ENCODE data around the gene P4HB.

The P4HB gene

GRCh38 chr17:81898029-81898866 lies 37.9 kb upstream of the P4HB start:
- DNase-seq (ENCODE audit: low read depth): no peak

DNA sequence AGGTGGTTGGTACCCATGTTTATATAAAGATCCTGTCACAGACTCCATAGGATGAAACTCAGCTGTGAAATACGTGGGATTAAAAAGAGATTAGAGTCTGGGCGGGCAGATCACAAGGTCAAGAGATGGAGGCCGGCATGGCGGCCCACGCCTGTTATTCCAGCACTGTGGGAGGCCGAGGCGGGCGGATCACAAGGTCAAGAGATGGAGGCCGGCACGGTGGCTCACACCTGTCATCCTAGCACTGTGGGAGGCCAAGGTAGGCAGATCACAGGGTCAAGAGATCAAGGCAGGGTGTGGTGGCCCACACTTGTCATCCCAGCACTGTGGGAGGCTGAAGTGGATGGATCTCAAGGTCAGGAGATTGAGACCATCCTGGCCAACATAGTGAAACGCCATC lies 35.1 kb upstream of the P4HB start:
- DNase-seq (ENCODE audit: low read depth): no peak

DNA sequence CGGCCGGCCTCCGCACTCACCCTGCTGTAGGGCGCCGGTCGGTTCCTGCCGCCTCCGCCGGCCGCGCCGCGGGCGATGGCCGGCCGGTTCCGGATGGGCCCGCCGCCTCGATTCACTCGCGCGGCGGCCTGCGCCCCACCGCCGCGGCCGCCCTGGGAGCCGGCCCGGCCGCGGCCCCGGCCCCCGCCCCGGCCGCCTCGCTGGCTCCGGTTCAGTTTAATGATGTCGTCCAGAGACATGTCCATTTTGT lies 30.9 kb upstream of the P4HB start:
- DNase-seq (ENCODE audit: low read depth): no peak

- DNase-seq (ENCODE audit: low read depth): no peak
Observed at GRCh38 chr17:81890447-81891302, 30.3 kb upstream of the P4HB start.

GRCh38 chr17:81889602-81890001 lies 29.3 kb upstream of the P4HB start:
- DNase-seq (ENCODE audit: low read depth): no peak

DNA sequence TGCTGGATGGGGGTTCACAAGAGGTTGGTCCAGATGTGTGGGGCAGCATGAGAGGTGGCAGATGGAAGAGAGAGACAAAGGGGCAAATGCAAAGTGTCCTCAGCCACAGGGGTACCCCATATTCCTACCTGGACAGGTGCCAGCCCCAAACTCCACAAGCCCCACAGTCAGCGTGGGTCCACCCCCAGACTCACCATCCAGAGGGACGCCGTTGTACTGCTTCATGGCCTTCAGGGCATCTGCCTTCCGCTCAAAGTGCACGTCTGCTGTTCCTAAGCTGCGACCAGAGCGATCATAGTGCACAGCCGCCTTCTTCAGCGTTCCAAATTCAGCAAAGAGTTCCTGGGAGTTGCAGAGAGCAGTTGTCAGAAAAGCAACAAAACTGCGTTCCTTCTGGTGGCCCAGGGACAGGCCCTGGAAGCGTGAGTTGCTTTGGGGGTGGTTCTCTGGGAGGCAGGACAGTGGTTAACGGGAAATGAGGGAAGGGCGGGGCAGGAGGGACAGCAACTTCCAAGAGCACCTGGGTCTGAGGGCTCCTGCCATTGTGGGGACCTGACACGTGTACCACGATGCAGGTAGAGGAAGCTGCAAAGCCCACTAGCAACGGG lies 28.8 kb upstream of the P4HB start:
- DNase-seq (ENCODE audit: low read depth): no peak

DNA sequence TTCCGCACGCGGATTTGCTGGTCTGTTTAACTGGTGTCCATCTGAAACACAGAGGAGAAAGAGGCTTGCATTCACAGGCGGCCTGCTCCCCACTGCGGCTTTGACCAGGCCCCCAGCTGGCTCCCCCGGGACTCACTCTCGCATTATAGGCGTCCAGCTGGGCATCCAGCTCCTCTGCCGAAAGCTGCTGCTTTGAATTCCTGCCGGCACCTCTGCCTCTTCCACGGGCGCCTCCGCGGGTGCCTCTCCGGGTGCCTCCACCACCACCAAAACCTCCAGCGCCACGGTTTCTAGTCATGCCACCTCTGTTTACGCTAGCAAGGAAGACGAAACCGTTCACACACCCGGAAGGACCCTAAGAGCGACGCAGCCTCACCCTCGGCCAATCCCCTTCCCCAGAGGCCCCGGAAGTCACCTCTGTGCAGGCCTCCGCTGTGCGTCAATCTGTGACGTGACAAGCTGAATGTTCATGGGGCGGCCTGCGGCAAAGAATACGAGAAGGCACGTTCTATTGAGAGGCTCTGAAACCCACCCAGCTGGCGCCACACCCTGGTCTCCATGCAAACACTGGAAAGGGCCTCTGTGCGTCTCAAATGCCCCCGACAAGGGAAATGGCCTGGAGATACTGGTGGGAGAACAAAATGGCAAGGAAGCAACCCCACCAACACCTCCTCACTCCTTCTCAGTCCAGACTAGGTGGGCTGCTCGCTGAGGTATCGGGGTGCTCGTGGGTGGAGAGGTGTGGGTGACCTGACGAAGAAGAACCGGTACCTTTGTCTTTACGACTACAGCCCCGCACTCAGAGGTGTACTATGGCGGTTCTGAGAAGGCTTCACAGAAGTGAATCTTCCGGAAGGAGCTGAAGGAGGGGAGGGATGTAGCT lies 28.0 kb upstream of the P4HB start:
- DNase-seq (ENCODE audit: low read depth): no peak

- no peak for DNase-seq (ENCODE audit: low read depth)
Observed at GRCh38 chr17:81885869-81886548, 25.7 kb upstream of the P4HB start.

DNA sequence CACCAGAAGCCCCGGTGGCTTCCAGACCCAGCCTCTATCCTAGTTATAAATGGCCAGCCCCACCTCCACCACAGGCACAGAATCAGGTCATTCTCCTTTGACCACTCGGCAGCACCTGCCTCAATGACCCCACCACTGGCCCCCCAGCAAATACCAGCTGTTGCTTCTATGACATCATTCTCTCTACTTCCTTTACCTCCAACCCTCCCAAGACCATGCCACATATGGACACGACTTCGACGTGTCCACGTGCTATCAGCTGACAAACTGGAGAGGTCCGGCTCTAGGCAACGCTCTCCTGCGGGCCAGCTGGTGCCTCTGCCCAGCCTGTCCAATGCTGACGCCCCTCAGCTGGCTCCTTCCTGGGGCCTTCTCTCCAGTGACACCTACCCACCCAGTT lies 25.1 kb upstream of the P4HB start:
- DNase-seq (ENCODE audit: low read depth): no peak

DNA sequence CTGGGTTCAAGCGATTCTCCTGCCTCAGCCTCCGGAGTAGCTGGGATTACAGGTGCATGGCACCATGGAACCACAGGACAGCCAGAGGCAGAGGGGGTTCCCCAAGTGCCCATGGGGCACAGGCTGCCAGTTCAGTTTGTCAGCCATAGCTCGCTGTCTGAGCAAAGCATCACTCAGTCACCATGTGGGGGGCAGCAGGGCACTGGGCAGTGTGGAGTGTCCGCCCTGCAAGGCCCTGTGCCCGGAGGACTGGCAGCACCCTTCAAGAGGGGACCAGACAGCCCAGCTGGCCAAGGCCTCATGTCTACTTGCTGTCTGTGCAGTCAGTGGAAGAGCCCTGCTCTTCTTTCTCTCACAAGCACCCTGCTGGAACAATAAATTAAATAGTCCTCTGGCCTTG lies 24.6 kb upstream of the P4HB start:
- no peak for DNase-seq (ENCODE audit: low read depth)

DNA sequence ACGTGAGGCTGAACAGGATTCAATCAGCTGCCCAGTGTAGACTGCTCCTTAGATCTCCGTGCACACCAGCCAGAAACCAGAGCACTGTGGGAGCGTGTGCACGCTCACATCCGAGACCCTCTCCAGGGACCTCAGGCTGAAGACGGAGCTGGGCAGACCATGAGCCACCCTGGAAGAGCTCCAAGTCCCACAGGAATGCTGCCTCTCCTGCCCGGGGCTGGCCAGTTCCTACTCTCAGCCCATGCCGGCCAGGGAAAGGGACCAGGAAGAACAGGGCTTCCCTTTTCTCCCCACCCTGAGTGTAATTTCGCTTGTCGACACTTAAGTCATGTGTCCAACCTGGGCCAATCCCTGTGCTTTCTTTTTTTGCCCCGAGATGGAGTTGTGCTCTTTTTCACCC lies 24.2 kb upstream of the P4HB start:
- no peak for DNase-seq (ENCODE audit: low read depth)

DNA sequence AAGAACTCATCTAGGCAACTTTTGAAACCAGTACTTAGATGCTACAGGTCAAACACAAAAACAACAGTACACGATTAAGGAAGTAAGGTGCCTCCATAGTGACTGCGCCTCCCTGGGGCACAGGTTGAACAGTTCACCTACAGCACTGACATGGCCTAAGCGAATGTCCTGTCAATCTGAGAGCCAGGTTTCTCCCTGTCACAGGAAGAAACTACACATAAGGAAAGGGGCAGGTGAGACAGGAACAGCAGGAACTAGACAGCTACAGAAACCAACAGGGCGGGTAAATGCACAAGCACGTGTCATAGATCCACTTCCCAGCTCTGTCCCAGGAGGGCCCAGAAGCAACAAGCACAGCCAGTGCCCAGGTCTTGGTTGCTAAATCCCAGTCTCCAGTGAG lies 18.8 kb upstream of the P4HB start:
- no peak for DNase-seq (ENCODE audit: low read depth)

DNA sequence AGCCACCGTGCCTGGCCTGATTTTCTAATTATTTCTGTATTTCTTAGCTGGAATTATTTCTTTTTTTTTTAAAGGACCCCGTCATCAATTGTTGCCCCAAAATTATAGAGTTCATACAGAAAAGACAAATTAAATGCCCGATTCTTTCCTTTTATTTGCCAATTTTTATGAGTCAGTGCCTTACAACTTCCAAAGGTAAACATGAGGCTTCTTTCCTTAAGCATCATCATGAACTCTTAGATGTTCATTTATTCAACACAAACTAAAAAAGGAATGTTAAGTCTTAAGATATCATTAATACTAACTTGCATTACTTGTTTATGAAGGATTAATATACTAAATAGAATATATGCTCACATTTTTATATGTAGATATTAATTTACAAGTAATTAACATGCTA lies 18.0 kb upstream of the P4HB start:
- no peak for DNase-seq (ENCODE audit: low read depth)

DNA sequence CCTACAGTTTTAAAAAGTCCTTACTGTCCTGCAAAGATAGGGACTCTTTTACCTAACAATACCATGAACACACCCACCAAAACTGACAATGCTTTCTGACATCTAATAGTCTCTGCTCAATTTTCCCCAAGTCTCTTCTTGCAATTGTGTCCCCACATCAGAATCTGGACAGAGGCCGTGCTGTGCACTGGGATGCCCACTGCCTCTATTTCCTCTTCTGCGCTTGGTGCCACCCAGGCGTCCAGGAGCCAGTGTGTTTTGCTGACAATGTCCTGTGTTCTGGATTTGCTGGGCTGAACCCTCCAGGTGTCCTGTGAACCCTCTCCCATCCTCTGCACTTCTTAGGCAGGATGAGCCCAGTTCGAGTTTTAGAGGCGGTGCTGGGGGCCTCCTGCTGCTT lies 17.2 kb upstream of the P4HB start:
- DNase-seq (ENCODE audit: low read depth): no peak

- peak; percentile 85 for DNase-seq (ENCODE audit: low read depth)
Observed at GRCh38 chr17:81871387-81872230, 11.3 kb upstream of the P4HB start.

DNA sequence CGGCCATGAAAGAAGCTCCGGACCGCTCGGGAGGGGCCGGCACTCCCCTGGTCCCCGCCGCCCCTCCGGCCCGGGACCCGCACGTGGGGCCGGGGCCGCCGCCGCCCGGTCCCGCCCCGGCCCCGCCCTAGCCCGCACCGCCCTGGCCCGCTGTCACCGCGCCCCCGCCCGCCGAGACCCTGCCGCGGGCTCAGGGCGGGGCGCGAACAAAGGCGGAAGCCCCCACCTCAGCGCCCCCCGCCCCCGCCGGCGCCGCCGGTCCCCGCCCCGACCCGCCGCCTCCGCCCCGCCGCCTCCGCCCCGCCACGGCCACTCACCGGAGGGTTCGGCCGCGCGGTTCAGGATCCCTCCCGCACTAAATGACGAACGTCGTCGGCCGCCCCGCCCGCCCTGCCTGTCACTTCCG lies 10.6 kb upstream of the P4HB start, which contains the start of gene ARHGDIA:
Gene ARHGDIA, minus strand, starts transcription at position 357 of the 406 bp plus-strand sequence. CDS start 1,407 bp downstream, outside the sequence.
- no peak for DNase-seq (ENCODE audit: low read depth)

DNA sequence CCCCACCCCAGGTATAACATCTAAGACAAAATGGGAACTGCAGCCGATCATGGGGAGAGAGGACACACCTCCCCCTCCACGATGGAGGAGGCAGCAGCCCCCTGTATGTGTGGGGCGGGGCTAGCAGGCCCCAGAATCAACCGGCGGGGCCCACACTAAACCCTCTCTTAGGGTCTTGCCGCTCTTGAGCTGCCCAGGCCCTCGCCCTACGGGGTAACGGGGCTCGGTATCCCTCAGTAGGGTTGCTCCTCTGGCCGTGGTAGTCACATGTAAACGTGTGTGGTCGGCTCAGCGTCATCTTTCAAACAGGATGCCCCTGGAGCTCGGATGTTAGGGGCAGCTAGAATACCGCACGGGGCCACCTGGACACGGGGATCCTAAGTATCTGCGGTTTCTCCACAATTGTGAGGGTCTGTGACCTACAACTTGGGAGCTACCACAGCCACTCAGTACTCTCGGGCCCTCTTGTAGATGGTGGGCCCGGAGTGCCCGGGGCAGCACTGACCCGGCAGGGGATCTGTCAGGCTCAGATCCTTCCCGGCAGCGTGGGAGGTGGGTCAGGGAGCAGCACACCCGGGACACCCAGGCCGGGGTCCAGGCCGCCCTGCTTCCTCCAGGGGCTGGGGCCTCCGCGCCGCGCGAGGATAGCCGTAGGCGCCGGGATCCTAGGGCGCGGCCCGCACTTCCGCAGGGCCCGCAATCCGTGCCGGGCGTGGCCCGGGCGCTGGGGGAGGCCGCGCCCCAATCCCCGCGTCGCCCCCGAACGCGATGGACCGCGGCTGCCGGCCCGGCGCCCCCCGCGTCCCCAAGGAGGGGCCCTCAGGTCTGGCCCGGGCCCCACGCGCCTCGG lies 10.0 kb upstream of the P4HB start:
- DNase-seq (ENCODE audit: low read depth): no peak

GRCh38 chr17:81869221-81870130 lies 9.1 kb upstream of the P4HB start:
- DNase-seq (ENCODE audit: low read depth): no peak
